HepG2 (cell line): Measurements from ENCODE around the gene MLLT10. TPM values are rescaled to one million over a fixed set of nuclear protein-coding genes. Genes with fewer than 3 reads are reported as not detected.
A peak's percentile ranks its signal among the peaks of the same experiment; 100 is the strongest.

Experiments used
- ADNP ChIP-seq: sonication (generic); formaldehyde crosslinking; IDR thresholded peaks from 2 replicates; pipeline ENCODE4 v1.4.0; 2020; ENCODE audit warnings: missing genetic modification reagents
- BCL6 ChIP-seq: IDR thresholded peaks from 2 replicates; pipeline ENCODE4 v1.6.1; 2016; ENCODE audit warnings: missing genetic modification reagents, missing compliant biosample characterization
- CEBPG ChIP-seq: IDR thresholded peaks from 2 replicates; pipeline ENCODE4 v1.6.1; 2016
- FOXJ3 ChIP-seq: sonication (generic); formaldehyde crosslinking; IDR thresholded peaks from 2 replicates; pipeline ENCODE4 v1.4.0; 2020; ENCODE audit warnings: missing genetic modification reagents, mild to moderate bottlenecking, borderline replicate concordance
- GTF2F1 ChIP-seq: fragments of 150-350 bp; IDR thresholded peaks from 2 replicates; pipeline ENCODE4 v1.6.1; 2014; ENCODE audit warnings: low read length
- HDAC1 ChIP-seq: sonication (generic); formaldehyde crosslinking; IDR thresholded peaks from 2 replicates; pipeline ENCODE4 v1.5.1; 2020; ENCODE audit warnings: mild to moderate bottlenecking, missing genetic modification reagents
- HMG20A ChIP-seq: IDR thresholded peaks from 2 replicates; pipeline ENCODE4 v1.6.1; 2016; ENCODE audit warnings: borderline replicate concordance
- HOMEZ ChIP-seq: IDR thresholded peaks from 2 replicates; pipeline ENCODE4 v1.6.1; 2016; ENCODE audit warnings: low read depth
- PRDM10 ChIP-seq: sonication (generic); formaldehyde crosslinking; IDR thresholded peaks from 2 replicates; pipeline ENCODE4 v1.4.0; 2020; ENCODE audit warnings: low read depth, missing genetic modification reagents
- ZNF382 ChIP-seq: sonication (generic); formaldehyde crosslinking; IDR thresholded peaks from 2 replicates; pipeline ENCODE4 v1.5.0; 2020; ENCODE audit warnings: missing genetic modification reagents, mild to moderate bottlenecking, borderline replicate concordance
- ZNF577 ChIP-seq: sonication (generic); formaldehyde crosslinking; IDR thresholded peaks from 2 replicates; pipeline ENCODE4 v1.4.0; 2020; ENCODE audit warnings: mild to moderate bottlenecking, low read depth, missing genetic modification reagents, borderline replicate concordance
- ZNF652 ChIP-seq: IDR thresholded peaks from 2 replicates; pipeline ENCODE4 v1.6.1; 2016; ENCODE audit warnings: low read depth, borderline replicate concordance
- ZNF674 ChIP-seq: sonication (generic); formaldehyde crosslinking; IDR thresholded peaks from 2 replicates; pipeline ENCODE4 v1.5.0; 2020; ENCODE audit warnings: low read depth, mild to moderate bottlenecking, missing genetic modification reagents
- ZNF800 ChIP-seq: sonication (generic); formaldehyde crosslinking; IDR thresholded peaks from 2 replicates; pipeline ENCODE4 v1.4.0; 2020; ENCODE audit warnings: missing genetic modification reagents
- ZNF839 ChIP-seq: sonication (generic); formaldehyde crosslinking; IDR thresholded peaks from 2 replicates; pipeline ENCODE4 v1.4.0; 2020; ENCODE audit warnings: missing genetic modification reagents, mild to moderate bottlenecking, borderline replicate concordance
- polyA plus RNA-seq, 8 experiments: library from polyadenylated mRNA; depleted of rRNA in 3 of 8; stranded (reverse) in 7 of 8; unstranded in 1 of 8; fragments of >200 nt; fragmentation: Illumina TruSeq in 4 of 8; extraction: Trizol in 4 of 8; gene quantifications; 2 replicates each; pipeline versions ENCODE4 v1.2.1 to v1.2.3, GENCODE V29; 2011 to 2016; ENCODE audit warnings: low read depth in 4 of 8, missing spikeins in 1 of 8, mixed read lengths in 1 of 8; ENCODE audit not compliant: insufficient read depth in 1 of 8
- total RNA-seq, 5 experiments: library from RNA; depleted of rRNA; stranded (reverse); fragments of >200 nt; fragmentation: Illumina TruSeq; extraction: Trizol; gene quantifications; 2 replicates each; pipeline ENCODE4 v1.2.3, GENCODE V29; 2016; ENCODE audit warnings: low read depth in 1 of 5
- TF ChIP-seq, protein P1 (sequence below): sonication (generic); formaldehyde crosslinking; IDR thresholded peaks from 2 replicates; pipeline ENCODE4 v1.5.1; 2020; ENCODE audit warnings: mild to moderate bottlenecking, missing genetic modification reagents, borderline replicate concordance

MLLT10 gene
- total and polyA plus RNA-seq, 2 of the 13 experiments (the other 11 are each of a cell fraction or from before 2014, with no cell fraction given), result 51.3 to 84.1 TPM

DNA sequence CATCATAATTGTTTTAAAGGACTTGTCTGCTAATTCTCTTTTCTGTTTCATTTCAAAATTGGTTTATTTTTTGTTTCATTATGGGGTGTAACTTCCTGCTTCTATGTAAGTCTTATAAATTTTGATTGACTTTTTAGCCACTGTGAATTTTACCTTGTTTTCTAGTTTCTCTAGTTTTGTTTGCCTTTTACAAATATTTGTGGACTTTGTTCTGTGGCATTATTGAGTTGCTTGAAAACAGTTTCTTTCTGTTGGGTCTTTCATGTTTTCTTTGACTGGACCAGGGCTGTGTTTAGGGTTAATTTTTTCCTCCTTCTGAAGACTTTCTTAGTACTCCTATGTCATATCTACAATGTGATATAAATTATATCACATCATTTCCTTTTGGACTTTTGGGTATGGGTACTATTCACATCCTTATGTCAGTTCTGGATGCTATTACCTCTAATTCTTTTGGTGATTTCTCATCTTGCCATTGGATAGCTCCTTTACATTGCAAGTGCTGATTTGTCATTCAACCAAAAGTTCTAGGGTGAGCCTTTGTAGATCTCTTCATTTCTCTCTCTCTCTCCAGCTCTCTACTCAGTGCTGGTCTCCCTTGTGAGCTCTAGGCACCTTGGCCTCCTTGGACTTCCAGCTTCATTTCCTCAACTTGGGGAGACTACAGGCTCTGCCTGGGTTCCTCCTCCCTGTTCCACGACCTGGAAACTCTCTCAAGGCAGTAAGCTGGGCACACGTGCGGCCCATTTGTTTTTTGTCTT, 36.9 kb downstream of the MLLT10 start (continued):
- TF ChIP-seq ZNF382 (CRISPR knock-in tag) (no peak), ZNF674 (CRISPR knock-in tag) (no peak), HOMEZ (peak; percentile 74; the same call in 1 of the 2 replicates), ZNF800 (CRISPR knock-in tag) (no peak), GTF2F1 (no peak), ZNF652 (peak; percentile 96), CEBPG (CRISPR knock-in tag) (peak; percentile 49), PRDM10 (CRISPR knock-in tag) (no peak), HMG20A (CRISPR knock-in tag) (peak; percentile 71; the same call in 1 of the 2 replicates), BCL6 (CRISPR knock-in tag) (peak; percentile 49), ADNP (CRISPR knock-in tag) (no peak), ZNF577 (CRISPR knock-in tag) (no peak), HDAC1 (peak; percentile 60), ZNF839 (CRISPR knock-in tag) (no peak), FOXJ3 (CRISPR knock-in tag) (peak; percentile 72; the same call in 1 of the 2 replicates)
- TF ChIP-seq, protein P1, sequence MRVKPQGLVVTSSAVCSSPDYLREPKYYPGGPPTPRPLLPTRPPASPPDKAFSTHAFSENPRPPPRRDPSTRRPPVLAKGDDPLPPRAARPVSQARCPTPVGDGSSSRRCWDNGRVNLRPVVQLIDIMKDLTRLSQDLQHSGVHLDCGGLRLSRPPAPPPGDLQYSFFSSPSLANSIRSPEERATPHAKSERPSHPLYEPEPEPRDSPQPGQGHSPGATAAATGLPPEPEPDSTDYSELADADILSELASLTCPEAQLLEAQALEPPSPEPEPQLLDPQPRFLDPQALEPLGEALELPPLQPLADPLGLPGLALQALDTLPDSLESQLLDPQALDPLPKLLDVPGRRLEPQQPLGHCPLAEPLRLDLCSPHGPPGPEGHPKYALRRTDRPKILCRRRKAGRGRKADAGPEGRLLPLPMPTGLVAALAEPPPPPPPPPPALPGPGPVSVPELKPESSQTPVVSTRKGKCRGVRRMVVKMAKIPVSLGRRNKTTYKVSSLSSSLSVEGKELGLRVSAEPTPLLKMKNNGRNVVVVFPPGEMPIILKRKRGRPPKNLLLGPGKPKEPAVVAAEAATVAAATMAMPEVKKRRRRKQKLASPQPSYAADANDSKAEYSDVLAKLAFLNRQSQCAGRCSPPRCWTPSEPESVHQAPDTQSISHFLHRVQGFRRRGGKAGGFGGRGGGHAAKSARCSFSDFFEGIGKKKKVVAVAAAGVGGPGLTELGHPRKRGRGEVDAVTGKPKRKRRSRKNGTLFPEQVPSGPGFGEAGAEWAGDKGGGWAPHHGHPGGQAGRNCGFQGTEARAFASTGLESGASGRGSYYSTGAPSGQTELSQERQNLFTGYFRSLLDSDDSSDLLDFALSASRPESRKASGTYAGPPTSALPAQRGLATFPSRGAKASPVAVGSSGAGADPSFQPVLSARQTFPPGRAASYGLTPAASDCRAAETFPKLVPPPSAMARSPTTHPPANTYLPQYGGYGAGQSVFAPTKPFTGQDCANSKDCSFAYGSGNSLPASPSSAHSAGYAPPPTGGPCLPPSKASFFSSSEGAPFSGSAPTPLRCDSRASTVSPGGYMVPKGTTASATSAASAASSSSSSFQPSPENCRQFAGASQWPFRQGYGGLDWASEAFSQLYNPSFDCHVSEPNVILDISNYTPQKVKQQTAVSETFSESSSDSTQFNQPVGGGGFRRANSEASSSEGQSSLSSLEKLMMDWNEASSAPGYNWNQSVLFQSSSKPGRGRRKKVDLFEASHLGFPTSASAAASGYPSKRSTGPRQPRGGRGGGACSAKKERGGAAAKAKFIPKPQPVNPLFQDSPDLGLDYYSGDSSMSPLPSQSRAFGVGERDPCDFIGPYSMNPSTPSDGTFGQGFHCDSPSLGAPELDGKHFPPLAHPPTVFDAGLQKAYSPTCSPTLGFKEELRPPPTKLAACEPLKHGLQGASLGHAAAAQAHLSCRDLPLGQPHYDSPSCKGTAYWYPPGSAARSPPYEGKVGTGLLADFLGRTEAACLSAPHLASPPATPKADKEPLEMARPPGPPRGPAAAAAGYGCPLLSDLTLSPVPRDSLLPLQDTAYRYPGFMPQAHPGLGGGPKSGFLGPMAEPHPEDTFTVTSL (CRISPR knock-in tag), result peak; percentile 94; the same call in 1 of the 2 replicates
